ENCODE data around the gene RIMBP2.

The RIMBP2 gene

GRCh38 chr12:130468186-130468585 is 247.9 kb downstream of the RIMBP2 start (continued):
- TF ChIP-seq ZNF776 (tag by site-specific recombination; IDR thresholded peaks at IDR 0.05; ENCODE audit: borderline replicate concordance) = no peak
- TF ChIP-seq ZNF529 (tag by site-specific recombination; IDR thresholded peaks at IDR 0.05; ENCODE audit: insufficient replicate concordance) = no peak
- TF ChIP-seq ZNF513 (tag by site-specific recombination; IDR thresholded peaks at IDR 0.05) = no peak
- TF ChIP-seq, protein P1, sequence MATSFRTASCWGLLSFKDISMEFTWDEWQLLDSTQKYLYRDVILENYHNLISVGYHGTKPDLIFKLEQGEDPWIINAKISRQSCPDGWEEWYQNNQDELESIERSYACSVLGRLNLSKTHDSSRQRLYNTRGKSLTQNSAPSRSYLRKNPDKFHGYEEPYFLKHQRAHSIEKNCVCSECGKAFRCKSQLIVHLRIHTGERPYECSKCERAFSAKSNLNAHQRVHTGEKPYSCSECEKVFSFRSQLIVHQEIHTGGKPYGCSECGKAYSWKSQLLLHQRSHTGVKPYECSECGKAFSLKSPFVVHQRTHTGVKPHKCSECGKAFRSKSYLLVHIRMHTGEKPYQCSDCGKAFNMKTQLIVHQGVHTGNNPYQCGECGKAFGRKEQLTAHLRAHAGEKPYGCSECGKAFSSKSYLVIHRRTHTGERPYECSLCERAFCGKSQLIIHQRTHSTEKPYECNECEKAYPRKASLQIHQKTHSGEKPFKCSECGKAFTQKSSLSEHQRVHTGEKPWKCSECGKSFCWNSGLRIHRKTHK (tag by site-specific recombination; IDR thresholded peaks at IDR 0.05) = no peak
- no peak for TF ChIP-seq ZBTB20 (tag by site-specific recombination; IDR thresholded peaks at IDR 0.05)
- TF ChIP-seq SP7 (tag by site-specific recombination; IDR thresholded peaks at IDR 0.05) = no peak
- TF ChIP-seq ZNF549 (tag by site-specific recombination; IDR thresholded peaks at IDR 0.05) = no peak
- no peak for TF ChIP-seq ZNF837 (tag by site-specific recombination; IDR thresholded peaks at IDR 0.05)
- TF ChIP-seq IKZF3 (tag by site-specific recombination; IDR thresholded peaks at IDR 0.05) = no peak
- TF ChIP-seq ZIC2 (tag by site-specific recombination; IDR thresholded peaks at IDR 0.05) = no peak

DNA sequence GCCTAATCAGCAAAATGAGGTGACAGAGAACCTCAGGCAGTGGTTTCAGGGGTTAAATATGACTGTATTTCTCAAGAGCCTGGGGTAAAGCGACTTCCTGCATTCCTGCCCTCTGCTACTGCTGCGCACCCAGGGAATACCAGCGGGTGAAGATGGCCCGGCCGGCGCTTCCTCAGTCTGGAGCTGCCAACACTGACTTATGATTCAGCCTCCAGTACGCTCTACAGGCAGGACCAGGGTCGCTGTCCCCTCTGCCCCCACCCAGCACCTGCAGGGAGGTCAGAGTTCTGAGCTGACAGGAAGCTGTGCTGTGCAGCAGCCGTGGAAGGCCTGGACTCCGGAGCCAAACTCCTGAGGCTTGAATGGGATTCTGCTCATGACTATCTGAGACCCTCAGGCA is 250.5 kb downstream of the RIMBP2 start:
- POLR2A ChIA-PET = no interaction called here
- no peak overlapping the region for H3K27ac ChIP-seq (ENCODE audit: extremely low read depth, low read depth, low read length)
- no peak overlapping the region for H3K4me3 ChIP-seq (ENCODE audit: low read depth, low read length)
- no peaks in the 10 kb centered on the region for H3K36me3 ChIP-seq (ENCODE audit: control insufficient read depth in 2 of 2, insufficient read depth in 1 of 2, low read length in 2 of 2)
- no peaks in the 10 kb centered on the region for H3K9me3 ChIP-seq (ENCODE audit: control insufficient read depth, insufficient read depth, low read depth, low read length)
- TF ChIP-seq YY2 (tag by site-specific recombination; IDR thresholded peaks at IDR 0.05) (no peak), ZNF449 (tag by site-specific recombination; IDR thresholded peaks at IDR 0.05) (no peak), ZNF114 (tag by site-specific recombination; IDR thresholded peaks at IDR 0.05) (no peak), ZNF426 (tag by site-specific recombination; IDR thresholded peaks at IDR 0.05) (no peak), KLF10 (tag by site-specific recombination; IDR thresholded peaks at IDR 0.05) (no peak), PRDM10 (tag by site-specific recombination; IDR thresholded peaks at IDR 0.05) (no peak), ZNF157 (tag by site-specific recombination; IDR thresholded peaks at IDR 0.05) (no peak), GLIS1 (tag by site-specific recombination; IDR thresholded peaks at IDR 0.05) (no peak), ZBTB44 (tag by site-specific recombination; IDR thresholded peaks at IDR 0.05) (no peak), ZNF629 (tag by site-specific recombination; IDR thresholded peaks at IDR 0.05) (no peak)
- TF ChIP-seq, protein P2, sequence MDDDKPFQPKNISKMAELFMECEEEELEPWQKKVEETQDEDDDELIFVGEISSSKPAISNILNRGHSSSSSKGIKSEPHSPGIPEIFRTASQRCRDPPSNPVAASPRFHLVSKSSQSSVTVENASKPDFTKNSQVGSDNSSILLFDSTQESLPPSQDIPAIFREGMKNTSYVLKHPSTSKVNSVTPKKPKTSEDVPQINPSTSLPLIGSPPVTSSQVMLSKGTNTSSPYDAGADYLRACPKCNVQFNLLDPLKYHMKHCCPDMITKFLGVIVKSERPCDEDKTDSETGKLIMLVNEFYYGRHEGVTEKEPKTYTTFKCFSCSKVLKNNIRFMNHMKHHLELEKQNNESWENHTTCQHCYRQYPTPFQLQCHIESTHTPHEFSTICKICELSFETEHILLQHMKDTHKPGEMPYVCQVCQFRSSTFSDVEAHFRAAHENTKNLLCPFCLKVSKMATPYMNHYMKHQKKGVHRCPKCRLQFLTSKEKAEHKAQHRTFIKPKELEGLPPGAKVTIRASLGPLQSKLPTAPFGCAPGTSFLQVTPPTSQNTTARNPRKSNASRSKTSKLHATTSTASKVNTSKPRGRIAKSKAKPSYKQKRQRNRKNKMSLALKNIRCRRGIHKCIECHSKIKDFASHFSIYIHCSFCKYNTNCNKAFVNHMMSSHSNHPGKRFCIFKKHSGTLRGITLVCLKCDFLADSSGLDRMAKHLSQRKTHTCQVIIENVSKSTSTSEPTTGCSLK (tag by site-specific recombination; IDR thresholded peaks at IDR 0.05) = no peak
- no peaks in the 10 kb centered on the region for H3K4me1 ChIP-seq (ENCODE audit: control insufficient read depth, insufficient read depth, low read length)
- CTCF ChIA-PET = no interaction called here

All from HEK293 (cell line).